ENCODE results near the gene SBK3. TPM values are rescaled to one million over a fixed set of nuclear protein-coding genes. Genes with fewer than 3 reads are reported as not detected.

Gene SBK3
- total and polyA plus RNA-seq, 2 experiments from 2014 or later: 0.71 TPM; not detected in 1

- no peaks in the 10 kb centered on the region for H3K9me3 ChIP-seq (ENCODE audit: low read depth)
- H3K4me3 ChIP-seq: no peak overlapping the region
- peaks cover 8% of the 10 kb centered on the region for H3K36me3 ChIP-seq
- no peaks in the 10 kb centered on the region for H3K27me3 ChIP-seq
- no peak for TF ChIP-seq CTCF (IDR thresholded peaks at IDR 0.05; ENCODE audit: low read depth, low read length)
- H3K4me1 ChIP-seq (ENCODE audit: low read depth): peaks cover 5% of the 10 kb centered on the region
- peak overlapping the region; percentile 94 for H3K27ac ChIP-seq
- DNase-seq (ENCODE audit: low read depth in 1 of 2, low spot score in 1 of 2): no peak
These were observed 36.5 kb upstream of the SBK3 start for GRCh38 chr19:55581823-55582223.

- H3K9me3 ChIP-seq (ENCODE audit: low read depth): no peaks in the 10 kb centered on the region
- H3K27ac ChIP-seq: peak overlapping the region; percentile 94
- no peak for TF ChIP-seq CTCF (IDR thresholded peaks at IDR 0.05; ENCODE audit: low read depth, low read length)
- DNase-seq (ENCODE audit: low read depth in 1 of 2, low spot score in 1 of 2): no peak
- H3K4me3 ChIP-seq: peak overlapping the region; percentile 72
- no peaks in the 10 kb centered on the region for H3K27me3 ChIP-seq
- peaks cover 3% of the 10 kb centered on the region for H3K4me1 ChIP-seq (ENCODE audit: low read depth)
- peaks cover 8% of the 10 kb centered on the region for H3K36me3 ChIP-seq
These were observed 35.9 kb upstream of the SBK3 start for GRCh38 chr19:55581145-55581822.

- H3K36me3 ChIP-seq: peaks cover 8% of the 10 kb centered on the region
- no peaks in the 10 kb centered on the region for H3K9me3 ChIP-seq (ENCODE audit: low read depth)
- TF ChIP-seq CTCF (IDR thresholded peaks at IDR 0.05; ENCODE audit: low read depth, low read length): no peak
- H3K4me3 ChIP-seq: peak within 1 kb of the TSS; percentile 72
- peak within 1 kb of the TSS; percentile 94 for H3K27ac ChIP-seq
- DNase-seq (ENCODE audit: low read depth in 1 of 2, low spot score in 1 of 2): peak; percentile 87 to 95
- H3K27me3 ChIP-seq: no peaks in the 10 kb centered on the region
- no peaks in the 10 kb centered on the region for H3K4me1 ChIP-seq (ENCODE audit: low read depth)
These were observed 35.3 kb upstream of the SBK3 start, which contains the start of gene ZNF579 for GRCh38 chr19:55580628-55581144. Gene ZNF579 (minus strand): TSS chr19:55580848. CDS start chr19:55579639, 1,209 bp downstream.

DNA sequence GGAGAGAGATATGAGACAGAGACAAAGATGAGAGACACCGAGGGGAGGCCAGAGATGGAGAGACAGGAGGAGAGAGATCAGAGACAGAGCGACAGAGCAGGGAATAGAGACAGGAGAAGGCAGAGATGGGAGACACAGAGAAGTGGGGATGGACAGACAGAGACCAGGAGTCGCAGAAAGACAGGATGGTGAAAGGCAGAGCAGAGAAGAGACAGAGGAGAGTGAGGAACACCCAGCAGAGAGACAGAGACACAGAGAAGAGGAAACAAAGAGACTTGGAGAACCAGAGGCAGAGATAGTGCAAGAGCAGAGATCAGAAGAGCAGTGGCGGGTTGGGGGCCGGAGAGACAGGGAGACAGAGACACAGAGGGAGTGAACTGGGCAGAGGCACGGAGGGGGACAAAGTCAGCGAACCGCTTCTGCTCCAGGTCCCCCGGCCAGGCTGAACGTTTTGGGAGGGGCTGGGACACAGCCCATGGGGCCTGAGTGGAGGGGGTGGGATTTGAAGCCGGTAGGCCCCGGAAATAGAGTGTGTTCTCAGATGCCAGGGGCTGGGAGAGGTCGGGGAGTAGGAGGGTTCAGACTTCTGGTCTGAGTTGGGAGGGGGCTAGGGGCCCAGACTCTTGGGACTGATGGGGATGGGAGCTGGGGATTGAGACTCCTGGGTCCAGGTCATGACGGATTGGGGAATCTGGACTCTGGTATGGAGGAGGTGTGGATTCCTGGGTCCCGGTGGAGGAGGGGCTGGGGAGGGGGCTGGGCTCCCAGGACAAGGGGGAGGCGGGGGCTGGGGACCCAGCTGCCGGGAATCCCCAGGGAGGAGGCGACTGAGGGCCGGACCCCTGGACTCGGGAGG lies 34.7 kb upstream of the SBK3 start:
- DNase-seq (ENCODE audit: low read depth in 1 of 2, low spot score in 1 of 2): peak; percentile 44 to 62
- peaks cover 8% of the 10 kb centered on the region for H3K36me3 ChIP-seq
- no peak for TF ChIP-seq CTCF (IDR thresholded peaks at IDR 0.05; ENCODE audit: low read depth, low read length)
- H3K27ac ChIP-seq: peak overlapping the region; percentile 94
- H3K4me1 ChIP-seq (ENCODE audit: low read depth): no peaks in the 10 kb centered on the region
- H3K9me3 ChIP-seq (ENCODE audit: low read depth): no peaks in the 10 kb centered on the region
- H3K27me3 ChIP-seq: no peaks in the 10 kb centered on the region
- peak overlapping the region; percentile 72 for H3K4me3 ChIP-seq

DNA sequence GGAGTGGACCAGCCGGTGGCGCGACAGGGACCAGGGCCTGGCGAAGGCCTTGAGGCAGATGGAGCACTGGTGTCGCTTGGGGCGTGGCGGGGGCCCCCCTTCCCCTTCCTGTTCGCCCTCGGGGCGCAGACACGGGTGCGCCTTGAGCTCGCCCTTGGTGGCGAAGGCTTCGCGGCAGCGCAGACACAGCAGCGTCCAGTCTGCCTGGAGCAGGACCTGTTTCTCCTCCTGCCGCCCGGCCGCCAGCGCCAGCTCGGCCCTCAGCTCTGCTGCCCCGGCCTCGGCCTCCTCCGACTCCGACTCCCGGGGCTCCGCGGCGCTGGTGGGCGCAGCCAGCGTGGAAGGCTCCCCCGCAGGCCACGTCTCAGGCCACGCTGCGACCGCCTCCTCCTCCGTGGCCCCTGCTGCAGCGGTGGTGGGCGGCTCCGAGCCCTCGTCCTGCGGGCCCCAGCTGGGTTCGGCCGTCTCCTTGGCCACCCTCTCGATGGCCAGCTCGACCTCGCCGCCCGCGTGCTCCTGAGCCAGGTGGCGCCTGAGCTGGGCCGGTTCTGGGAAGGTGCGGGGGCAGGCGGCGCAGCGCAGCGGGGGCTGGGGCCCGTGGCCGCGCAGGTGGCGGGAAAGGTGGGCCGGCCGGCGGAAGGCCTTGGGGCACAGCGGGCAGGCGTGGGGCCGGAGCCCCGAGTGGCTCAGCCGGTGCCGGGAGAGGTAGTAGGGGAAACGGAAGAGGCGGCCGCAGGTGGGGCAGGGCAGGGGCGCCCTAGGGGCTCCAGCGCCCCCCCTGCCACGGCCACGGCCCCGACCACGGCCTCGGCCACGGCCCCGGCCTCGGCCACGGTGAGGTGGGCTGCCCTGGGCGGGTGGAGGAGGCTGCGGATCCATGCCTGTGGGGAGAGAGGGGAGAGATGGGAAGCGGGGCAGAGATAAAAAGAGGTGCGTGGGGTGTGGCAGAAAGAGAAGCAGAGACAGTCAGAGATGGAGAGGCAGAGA lies 33.7 kb upstream of the SBK3 start:
- Histone ChIP-seq H3K36me3 (peaks cover 8% of the 10 kb centered on the region), H3K4me3 (peak overlapping the region; percentile 72), H3K27me3 (no peaks in the 10 kb centered on the region), H3K9me3 (ENCODE audit: low read depth) (no peaks in the 10 kb centered on the region), H3K4me1 (ENCODE audit: low read depth) (no peaks in the 10 kb centered on the region), H3K27ac (no peak overlapping the region)
- no peak for TF ChIP-seq CTCF (IDR thresholded peaks at IDR 0.05; ENCODE audit: low read depth, low read length)
- DNase-seq (ENCODE audit: low read depth in 1 of 2, low spot score in 1 of 2): no peak

Data from cardiac muscle cell (in vitro differentiated cells and primary cell).